Measurements from ENCODE around the gene UFD1. TPM values are rescaled to one million over a fixed set of nuclear protein-coding genes. Genes with fewer than 3 reads are reported as not detected.

The UFD1 gene
- total and polyA plus RNA-seq, 2 of the 4 experiments (the other 2 are of a cell fraction): 149 to 152 TPM

DNA sequence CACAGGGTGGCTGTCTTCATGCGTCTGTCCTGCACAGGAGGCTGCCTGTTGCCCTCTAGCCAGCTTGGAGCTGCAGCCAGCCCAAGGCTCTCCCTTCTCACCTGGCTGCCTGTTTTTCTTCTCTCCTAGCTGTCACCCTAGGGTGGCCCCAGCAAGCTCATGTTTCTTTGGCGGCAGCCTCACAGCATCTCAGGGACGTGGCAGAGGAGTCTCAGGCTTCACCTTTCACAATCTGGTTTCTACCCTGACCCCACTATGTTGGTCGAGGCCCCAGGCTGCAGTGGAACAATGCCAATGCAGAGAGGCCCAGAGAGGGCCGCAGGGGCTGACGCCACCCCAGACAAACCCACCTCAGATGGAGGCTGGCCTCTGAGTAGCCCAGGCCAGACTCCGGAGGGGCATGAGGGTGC, 47.7 kb upstream of the UFD1 start:
- ChIA-PET CTCF (no interaction called here), POLR2A (ENCODE audit: unreplicated experiment) (no interaction called here)
- no peak overlapping the region for H4K91ac ChIP-seq (ENCODE audit: insufficient read depth, low read depth, low read length)
- no peak overlapping the region for H2AFZ ChIP-seq (replicated peaks; ENCODE audit: low read length, poor library complexity)
- H3K4me1 ChIP-seq (ENCODE audit: control insufficient read depth, insufficient read depth, low read length): no peaks in the 10 kb centered on the region; the same call in 1 of the 2 replicates
- H3K14ac ChIP-seq (replicated peaks; ENCODE audit: low read depth, low read length): no peak overlapping the region
- dilution Hi-C loops (cut with HindIII; ENCODE audit: low sequenced_read_pairs, unreplicated experiment) (no loop called here), in situ Hi-C loops (cut with MboI; ENCODE audit: low sequenced_read_pairs) (no loop called here), intact Hi-C loops (cut with micrococcal nuclease) (no loop called here)
- no peak overlapping the region for H3K4me2 ChIP-seq (ENCODE audit: low read depth, low read length)
- H3K9ac ChIP-seq (ENCODE audit: low read depth, low read length): no peak overlapping the region
- no peaks in the 10 kb centered on the region for H3K9me3 ChIP-seq (ENCODE audit: control insufficient read depth, insufficient read depth, low read length)
- no peaks in the 10 kb centered on the region for H3K36me3 ChIP-seq (ENCODE audit: control insufficient read depth, insufficient read depth, low read length)
- no peak overlapping the region for H4K5ac ChIP-seq (ENCODE audit: low read depth, low read length)
- 100% methylated on average over 1 of the region's 7 CpGs; no CpG with 5 or more reads in 1 of the 2 experiments for WGBS, 2 experiments (ENCODE audit: extremely low coverage in 2 of 2, insufficient read length in 1 of 2)
- H2BK20ac ChIP-seq (ENCODE audit: low read depth, low read length): no peak overlapping the region
- BruUV-seq (replicated peaks): no TSS peak
- H3K27me3 ChIP-seq (ENCODE audit: control insufficient read depth, insufficient read depth, low read length): peaks cover 19% of the 10 kb centered on the region
- H3K79me1 ChIP-seq (ENCODE audit: low read depth in 1 of 2, low read length in 2 of 2): no peaks in the 10 kb centered on the region
- no peak for TF ChIP-seq CEBPB (IDR thresholded peaks at IDR 0.05; ENCODE audit: low read depth, low read length)
- no peak for TF ChIP-seq ELK1 (IDR thresholded peaks at IDR 0.05; ENCODE audit: borderline replicate concordance, low read depth, low read length)
- TF ChIP-seq MAFK (IDR thresholded peaks at IDR 0.05; ENCODE audit: low read depth, low read length): no peak
- TF ChIP-seq SMC3 (IDR thresholded peaks at IDR 0.05; ENCODE audit: low read depth, low read length): no peak
- TF ChIP-seq, protein P1, sequence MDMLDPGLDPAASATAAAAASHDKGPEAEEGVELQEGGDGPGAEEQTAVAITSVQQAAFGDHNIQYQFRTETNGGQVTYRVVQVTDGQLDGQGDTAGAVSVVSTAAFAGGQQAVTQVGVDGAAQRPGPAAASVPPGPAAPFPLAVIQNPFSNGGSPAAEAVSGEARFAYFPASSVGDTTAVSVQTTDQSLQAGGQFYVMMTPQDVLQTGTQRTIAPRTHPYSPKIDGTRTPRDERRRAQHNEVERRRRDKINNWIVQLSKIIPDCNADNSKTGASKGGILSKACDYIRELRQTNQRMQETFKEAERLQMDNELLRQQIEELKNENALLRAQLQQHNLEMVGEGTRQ (IDR thresholded peaks at IDR 0.05; ENCODE audit: low read depth, low read length): no peak
- no peak for TF ChIP-seq RCOR1 (IDR thresholded peaks at IDR 0.05; ENCODE audit: insufficient replicate concordance, low read length)
- no peak for TF ChIP-seq BHLHE40 (IDR thresholded peaks at IDR 0.05; ENCODE audit: low read depth, low read length)
- H2BK120ac ChIP-seq (ENCODE audit: low read depth, low read length): no peak overlapping the region
- ATAC-seq (ENCODE audit: low read depth) (no peak), DNase-seq (no peak)
- H4K8ac ChIP-seq (ENCODE audit: low read depth in 2 of 2, low read length in 2 of 2): no peak overlapping the region
- H3K18ac ChIP-seq (ENCODE audit: low read depth, low read length): no peak overlapping the region
- no peak overlapping the region for H2BK5ac ChIP-seq (ENCODE audit: low read depth, low read length, poor library complexity, severe bottlenecking)
- H3K56ac ChIP-seq (ENCODE audit: extremely low read depth, insufficient read depth, low read length): no peak overlapping the region
- H3K4me3 ChIP-seq (ENCODE audit: insufficient read depth, low read depth, low read length): no peak overlapping the region
- H3K23ac ChIP-seq (ENCODE audit: low read depth, low read length): no peak overlapping the region
- no peaks in the 10 kb centered on the region for H3K9me1 ChIP-seq (ENCODE audit: insufficient read depth, low read length)
- no peak overlapping the region for H2BK15ac ChIP-seq (ENCODE audit: low read depth, low read length)
- peak overlapping the region; percentile 42 for H2AK9ac ChIP-seq (replicated peaks; ENCODE audit: low read depth, low read length, poor library complexity)
- no peak overlapping the region for H3K4ac ChIP-seq (ENCODE audit: low read depth, low read length)
- H4K20me1 ChIP-seq (ENCODE audit: insufficient read depth, low read length): peaks cover 4% of the 10 kb centered on the region; the same call in 1 of the 2 replicates
- no peak overlapping the region for H2AK5ac ChIP-seq (ENCODE audit: low read depth, low read length)
- H3K27ac ChIP-seq (ENCODE audit: insufficient read depth, low read length): no peak overlapping the region
